ENCODE results near the gene RXFP3.

Gene RXFP3

DNA sequence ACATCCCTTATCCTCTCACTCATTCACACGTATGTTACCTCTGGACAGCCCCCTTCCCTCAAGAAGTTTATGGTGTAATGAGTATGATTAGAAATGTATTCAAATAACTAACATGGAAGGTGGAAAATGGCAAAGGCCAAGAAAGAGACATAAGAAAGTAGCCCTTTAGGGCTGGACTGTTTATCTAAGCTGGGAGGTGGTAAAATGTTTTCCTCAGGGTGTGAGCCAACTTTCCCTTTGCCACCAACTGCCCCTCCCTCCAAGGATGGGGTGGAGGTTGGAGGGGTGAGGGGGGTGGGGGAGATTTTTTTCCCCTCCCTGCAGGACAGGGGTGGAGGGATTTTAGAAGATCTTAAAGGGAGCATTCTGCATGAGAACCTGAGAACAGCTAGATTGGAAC, 40.1 kb downstream of the RXFP3 start:
- CTCF ChIA-PET: interaction anchor here (0.7 to 1.0 kb wide), 2 partner anchors 490 to 541 kb away, joined by 3 read pairs; no protein-coding TSS in a partner anchor

DNA sequence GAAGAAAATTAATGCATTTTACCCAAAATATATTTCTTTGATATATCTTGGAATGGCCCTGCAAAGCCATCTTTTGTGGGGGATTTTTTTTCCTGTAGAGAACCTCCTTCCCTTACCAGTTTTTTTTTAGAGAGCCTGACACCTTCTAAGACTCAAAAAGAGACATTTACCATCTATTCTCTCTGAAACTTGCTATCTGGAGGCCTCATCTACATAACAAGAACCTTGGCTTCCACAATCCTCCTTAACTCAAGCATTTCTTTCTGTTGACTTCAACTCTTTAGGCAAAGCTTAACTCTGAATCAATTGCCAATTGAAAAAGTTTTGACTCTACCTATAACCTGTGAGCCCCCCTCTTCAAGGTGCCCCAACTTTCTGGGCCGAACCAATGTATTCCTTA, 42.1 kb downstream of the RXFP3 start:
- H3K9me3 ChIP-seq (ENCODE audit: control insufficient read depth, insufficient read depth, low read depth, low read length): no peaks in the 10 kb centered on the region
- CTCF ChIA-PET: interaction anchor here (0.9 kb wide), 1 partner anchor 8 kb away, joined by 4 read pairs; no protein-coding TSS in a partner anchor
- no peak overlapping the region for H3K4me3 ChIP-seq (ENCODE audit: low read depth, low read length)
- H3K36me3 ChIP-seq (ENCODE audit: control insufficient read depth in 2 of 2, insufficient read depth in 1 of 2, low read length in 2 of 2): no peaks in the 10 kb centered on the region
- H3K27ac ChIP-seq (ENCODE audit: extremely low read depth, low read depth, low read length): no peak overlapping the region
- H3K4me1 ChIP-seq (ENCODE audit: control insufficient read depth, insufficient read depth, low read length): peaks cover 9% of the 10 kb centered on the region
- POLR2A ChIA-PET: no interaction called here
- TF ChIP-seq, protein P1, sequence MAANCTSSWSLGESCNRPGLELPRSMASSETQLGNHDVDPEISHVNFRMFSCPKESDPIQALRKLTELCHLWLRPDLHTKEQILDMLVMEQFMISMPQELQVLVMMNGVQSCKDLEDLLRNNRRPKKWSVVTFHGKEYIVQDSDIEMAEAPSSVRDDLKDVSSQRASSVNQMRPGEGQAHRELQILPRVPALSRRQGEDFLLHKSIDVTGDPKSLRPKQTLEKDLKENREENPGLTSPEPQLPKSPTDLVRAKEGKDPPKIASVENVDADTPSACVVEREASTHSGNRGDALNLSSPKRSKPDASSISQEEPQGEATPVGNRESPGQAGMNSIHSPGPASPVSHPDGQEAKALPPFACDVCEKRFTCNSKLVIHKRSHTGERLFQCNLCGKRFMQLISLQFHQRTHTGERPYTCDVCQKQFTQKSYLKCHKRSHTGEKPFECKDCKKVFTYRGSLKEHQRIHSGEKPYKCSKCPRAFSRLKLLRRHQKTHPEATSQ (tag by site-specific recombination; IDR thresholded peaks at IDR 0.05): no peak
- TF ChIP-seq ZNF621 (tag by site-specific recombination; IDR thresholded peaks at IDR 0.05): no peak
- TF ChIP-seq, protein P2, sequence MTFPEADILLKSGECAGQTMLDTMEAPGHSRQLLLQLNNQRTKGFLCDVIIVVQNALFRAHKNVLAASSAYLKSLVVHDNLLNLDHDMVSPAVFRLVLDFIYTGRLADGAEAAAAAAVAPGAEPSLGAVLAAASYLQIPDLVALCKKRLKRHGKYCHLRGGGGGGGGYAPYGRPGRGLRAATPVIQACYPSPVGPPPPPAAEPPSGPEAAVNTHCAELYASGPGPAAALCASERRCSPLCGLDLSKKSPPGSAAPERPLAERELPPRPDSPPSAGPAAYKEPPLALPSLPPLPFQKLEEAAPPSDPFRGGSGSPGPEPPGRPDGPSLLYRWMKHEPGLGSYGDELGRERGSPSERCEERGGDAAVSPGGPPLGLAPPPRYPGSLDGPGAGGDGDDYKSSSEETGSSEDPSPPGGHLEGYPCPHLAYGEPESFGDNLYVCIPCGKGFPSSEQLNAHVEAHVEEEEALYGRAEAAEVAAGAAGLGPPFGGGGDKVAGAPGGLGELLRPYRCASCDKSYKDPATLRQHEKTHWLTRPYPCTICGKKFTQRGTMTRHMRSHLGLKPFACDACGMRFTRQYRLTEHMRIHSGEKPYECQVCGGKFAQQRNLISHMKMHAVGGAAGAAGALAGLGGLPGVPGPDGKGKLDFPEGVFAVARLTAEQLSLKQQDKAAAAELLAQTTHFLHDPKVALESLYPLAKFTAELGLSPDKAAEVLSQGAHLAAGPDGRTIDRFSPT (tag by site-specific recombination; IDR thresholded peaks at IDR 0.05): no peak
- TF ChIP-seq WT1 (tag by site-specific recombination; IDR thresholded peaks at IDR 0.05): no peak
- TF ChIP-seq, protein P3, sequence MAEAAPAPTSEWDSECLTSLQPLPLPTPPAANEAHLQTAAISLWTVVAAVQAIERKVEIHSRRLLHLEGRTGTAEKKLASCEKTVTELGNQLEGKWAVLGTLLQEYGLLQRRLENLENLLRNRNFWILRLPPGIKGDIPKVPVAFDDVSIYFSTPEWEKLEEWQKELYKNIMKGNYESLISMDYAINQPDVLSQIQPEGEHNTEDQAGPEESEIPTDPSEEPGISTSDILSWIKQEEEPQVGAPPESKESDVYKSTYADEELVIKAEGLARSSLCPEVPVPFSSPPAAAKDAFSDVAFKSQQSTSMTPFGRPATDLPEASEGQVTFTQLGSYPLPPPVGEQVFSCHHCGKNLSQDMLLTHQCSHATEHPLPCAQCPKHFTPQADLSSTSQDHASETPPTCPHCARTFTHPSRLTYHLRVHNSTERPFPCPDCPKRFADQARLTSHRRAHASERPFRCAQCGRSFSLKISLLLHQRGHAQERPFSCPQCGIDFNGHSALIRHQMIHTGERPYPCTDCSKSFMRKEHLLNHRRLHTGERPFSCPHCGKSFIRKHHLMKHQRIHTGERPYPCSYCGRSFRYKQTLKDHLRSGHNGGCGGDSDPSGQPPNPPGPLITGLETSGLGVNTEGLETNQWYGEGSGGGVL (tag by site-specific recombination; IDR thresholded peaks at IDR 0.05): no peak
- TF ChIP-seq, protein P4, sequence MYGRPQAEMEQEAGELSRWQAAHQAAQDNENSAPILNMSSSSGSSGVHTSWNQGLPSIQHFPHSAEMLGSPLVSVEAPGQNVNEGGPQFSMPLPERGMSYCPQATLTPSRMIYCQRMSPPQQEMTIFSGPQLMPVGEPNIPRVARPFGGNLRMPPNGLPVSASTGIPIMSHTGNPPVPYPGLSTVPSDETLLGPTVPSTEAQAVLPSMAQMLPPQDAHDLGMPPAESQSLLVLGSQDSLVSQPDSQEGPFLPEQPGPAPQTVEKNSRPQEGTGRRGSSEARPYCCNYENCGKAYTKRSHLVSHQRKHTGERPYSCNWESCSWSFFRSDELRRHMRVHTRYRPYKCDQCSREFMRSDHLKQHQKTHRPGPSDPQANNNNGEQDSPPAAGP (tag by site-specific recombination; IDR thresholded peaks at IDR 0.05): no peak
- TF ChIP-seq, protein P5, sequence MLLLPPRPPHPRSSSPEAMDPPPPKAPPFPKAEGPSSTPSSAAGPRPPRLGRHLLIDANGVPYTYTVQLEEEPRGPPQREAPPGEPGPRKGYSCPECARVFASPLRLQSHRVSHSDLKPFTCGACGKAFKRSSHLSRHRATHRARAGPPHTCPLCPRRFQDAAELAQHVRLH (tag by site-specific recombination; IDR thresholded peaks at IDR 0.05): no peak
- TF ChIP-seq, protein P6, sequence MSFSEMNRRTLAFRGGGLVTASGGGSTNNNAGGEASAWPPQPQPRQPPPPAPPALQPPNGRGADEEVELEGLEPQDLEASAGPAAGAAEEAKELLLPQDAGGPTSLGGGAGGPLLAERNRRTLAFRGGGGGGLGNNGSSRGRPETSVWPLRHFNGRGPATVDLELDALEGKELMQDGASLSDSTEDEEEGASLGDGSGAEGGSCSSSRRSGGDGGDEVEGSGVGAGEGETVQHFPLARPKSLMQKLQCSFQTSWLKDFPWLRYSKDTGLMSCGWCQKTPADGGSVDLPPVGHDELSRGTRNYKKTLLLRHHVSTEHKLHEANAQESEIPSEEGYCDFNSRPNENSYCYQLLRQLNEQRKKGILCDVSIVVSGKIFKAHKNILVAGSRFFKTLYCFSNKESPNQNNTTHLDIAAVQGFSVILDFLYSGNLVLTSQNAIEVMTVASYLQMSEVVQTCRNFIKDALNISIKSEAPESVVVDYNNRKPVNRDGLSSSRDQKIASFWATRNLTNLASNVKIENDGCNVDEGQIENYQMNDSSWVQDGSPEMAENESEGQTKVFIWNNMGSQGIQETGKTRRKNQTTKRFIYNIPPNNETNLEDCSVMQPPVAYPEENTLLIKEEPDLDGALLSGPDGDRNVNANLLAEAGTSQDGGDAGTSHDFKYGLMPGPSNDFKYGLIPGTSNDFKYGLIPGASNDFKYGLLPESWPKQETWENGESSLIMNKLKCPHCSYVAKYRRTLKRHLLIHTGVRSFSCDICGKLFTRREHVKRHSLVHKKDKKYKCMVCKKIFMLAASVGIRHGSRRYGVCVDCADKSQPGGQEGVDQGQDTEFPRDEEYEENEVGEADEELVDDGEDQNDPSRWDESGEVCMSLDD (tag by site-specific recombination; IDR thresholded peaks at IDR 0.05): no peak
- no peak for TF ChIP-seq ZNF404 (tag by site-specific recombination; IDR thresholded peaks at IDR 0.05)
- TF ChIP-seq SCRT1 (tag by site-specific recombination; IDR thresholded peaks at IDR 0.05; ENCODE audit: borderline replicate concordance): no peak
- no peak for TF ChIP-seq ZNF624 (tag by site-specific recombination; IDR thresholded peaks at IDR 0.05)
- TF ChIP-seq, protein P7, sequence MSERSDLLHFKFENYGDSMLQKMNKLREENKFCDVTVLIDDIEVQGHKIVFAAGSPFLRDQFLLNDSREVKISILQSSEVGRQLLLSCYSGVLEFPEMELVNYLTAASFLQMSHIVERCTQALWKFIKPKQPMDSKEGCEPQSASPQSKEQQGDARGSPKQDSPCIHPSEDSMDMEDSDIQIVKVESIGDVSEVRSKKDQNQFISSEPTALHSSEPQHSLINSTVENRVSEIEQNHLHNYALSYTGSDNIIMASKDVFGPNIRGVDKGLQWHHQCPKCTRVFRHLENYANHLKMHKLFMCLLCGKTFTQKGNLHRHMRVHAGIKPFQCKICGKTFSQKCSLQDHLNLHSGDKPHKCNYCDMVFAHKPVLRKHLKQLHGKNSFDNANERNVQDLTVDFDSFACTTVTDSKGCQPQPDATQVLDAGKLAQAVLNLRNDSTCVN (tag by site-specific recombination; optimal IDR thresholded peaks at IDR 0.05): no peak
- TF ChIP-seq, protein P8, sequence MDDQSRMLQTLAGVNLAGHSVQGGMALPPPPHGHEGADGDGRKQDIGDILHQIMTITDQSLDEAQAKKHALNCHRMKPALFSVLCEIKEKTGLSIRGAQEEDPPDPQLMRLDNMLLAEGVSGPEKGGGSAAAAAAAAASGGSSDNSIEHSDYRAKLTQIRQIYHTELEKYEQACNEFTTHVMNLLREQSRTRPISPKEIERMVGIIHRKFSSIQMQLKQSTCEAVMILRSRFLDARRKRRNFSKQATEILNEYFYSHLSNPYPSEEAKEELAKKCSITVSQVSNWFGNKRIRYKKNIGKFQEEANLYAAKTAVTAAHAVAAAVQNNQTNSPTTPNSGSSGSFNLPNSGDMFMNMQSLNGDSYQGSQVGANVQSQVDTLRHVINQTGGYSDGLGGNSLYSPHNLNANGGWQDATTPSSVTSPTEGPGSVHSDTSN (CRISPR knock-in tag; IDR thresholded peaks at IDR 0.05): no peak
- TF ChIP-seq ZNF510 (tag by site-specific recombination; IDR thresholded peaks at IDR 0.05; ENCODE audit: insufficient replicate concordance): no peak
- no peak for TF ChIP-seq ZFP69B (tag by site-specific recombination; IDR thresholded peaks at IDR 0.05)

More for the DNA sequence above, 40.1 kb downstream of the RXFP3 start:
- POLR2A ChIA-PET: no interaction called here
- H3K4me3 ChIP-seq (ENCODE audit: low read depth, low read length): no peak overlapping the region
- H3K9me3 ChIP-seq (ENCODE audit: control insufficient read depth, insufficient read depth, low read depth, low read length): no peaks in the 10 kb centered on the region
- no peaks in the 10 kb centered on the region for H3K36me3 ChIP-seq (ENCODE audit: control insufficient read depth in 2 of 2, insufficient read depth in 1 of 2, low read length in 2 of 2)
- H3K4me1 ChIP-seq (ENCODE audit: control insufficient read depth, insufficient read depth, low read length): peaks cover 9% of the 10 kb centered on the region
- TF ChIP-seq ZNF48 (tag by site-specific recombination; IDR thresholded peaks at IDR 0.05): no peak
- no peak for TF ChIP-seq KLF10 (tag by site-specific recombination; IDR thresholded peaks at IDR 0.05)
- H3K27ac ChIP-seq (ENCODE audit: extremely low read depth, low read depth, low read length): no peak overlapping the region
